Measurements from ENCODE around the gene L2HGDH. TPM values are rescaled to one million over a fixed set of nuclear protein-coding genes. Genes with fewer than 3 reads are reported as not detected.
A peak's percentile ranks its signal among the peaks of the same experiment; 100 is the strongest.

L2HGDH gene
- polyA plus RNA-seq, 3 donors, result 0.11 to 0.86 (median 0.48) TPM

GRCh38 chr14:50343434-50343833, 31.4 kb upstream of the L2HGDH start:
- WGBS (ENCODE audit: insufficient coverage), result no CpG with 5 or more reads among the region's 1 CpG
- no peaks in the 10 kb centered on the region for H3K9me3 ChIP-seq (replicated peaks in 1 of 2; ENCODE audit: control insufficient read depth in 1 of 2, insufficient read depth in 1 of 2, low read length in 2 of 2)
- no peaks in the 10 kb centered on the region for H3K9me3 Mint-ChIP-seq
- peaks cover 16% of the 10 kb centered on the region for H3K4me1 Mint-ChIP-seq
- no peak overlapping the region for H3K27ac ChIP-seq (ENCODE audit: low read depth in 1 of 2, low read length in 2 of 2)
- H3K79me2 ChIP-seq (ENCODE audit: insufficient read depth, low read length), result no peaks in the 10 kb centered on the region
- H3K27ac Mint-ChIP-seq, result no peak overlapping the region
- no peak overlapping the region for H3K4me3 ChIP-seq (replicated peaks in 1 of 3; ENCODE audit: low read depth in 2 of 3, low read length in 3 of 3)
- no peaks in the 10 kb centered on the region for H3K27me3 ChIP-seq (ENCODE audit: control insufficient read depth in 2 of 2, insufficient read depth in 2 of 2, low read length in 2 of 2)
- H3K27me3 Mint-ChIP-seq (ENCODE audit: low read depth in 3 of 3), result peaks cover 0 to 3% (median 0%) of the 10 kb centered on the region in 3 donors
- intact Hi-C loops (cut with micrococcal nuclease), result no loop called here
- H3K36me3 Mint-ChIP-seq, result peaks cover 22 to 23% of the 10 kb centered on the region in 2 donors
- no peak overlapping the region for H3K9ac ChIP-seq (ENCODE audit: insufficient read depth, low read length, poor library complexity, severe bottlenecking)
- no peak overlapping the region for H3K4me2 ChIP-seq (replicated peaks; ENCODE audit: extremely low read depth, low read length, poor library complexity, severe bottlenecking)
- peaks cover 0 to 4% of the 10 kb centered on the region in 2 donors for H3K36me3 ChIP-seq (replicated peaks in 1 of 2; ENCODE audit: control insufficient read depth in 1 of 2, insufficient read depth in 2 of 2, low read length in 2 of 2)
- H3K4me1 ChIP-seq (ENCODE audit: control insufficient read depth in 1 of 2, insufficient read depth in 2 of 2, low read length in 2 of 2), result peaks cover 0 to 5% of the 10 kb centered on the region in 2 donors
- no peak for TF ChIP-seq CTCF (IDR thresholded peaks at IDR 0.05)
- H4K20me1 ChIP-seq (ENCODE audit: insufficient read depth, low read length), result no peaks in the 10 kb centered on the region
- no peak for DNase-seq
- no peak overlapping the region for H3K4me3 Mint-ChIP-seq
- no peak overlapping the region for H2AFZ ChIP-seq (ENCODE audit: insufficient read depth, low read depth, low read length, poor library complexity, severe bottlenecking)

GRCh38 chr14:50342221-50343078, 30.4 kb upstream of the L2HGDH start:
- Histone ChIP-seq H4K20me1 (ENCODE audit: insufficient read depth, low read length) (no peaks in the 10 kb centered on the region), H3K4me1 (ENCODE audit: control insufficient read depth in 1 of 2, insufficient read depth in 2 of 2, low read length in 2 of 2) (peaks cover 0 to 5% of the 10 kb centered on the region in 2 donors), H3K4me2 (replicated peaks; ENCODE audit: extremely low read depth, low read length, poor library complexity, severe bottlenecking) (peak overlapping the region; percentile 2), H3K9ac (ENCODE audit: insufficient read depth, low read length, poor library complexity, severe bottlenecking) (no peak overlapping the region), H3K4me3 (replicated peaks in 1 of 3; ENCODE audit: low read depth in 2 of 3, low read length in 3 of 3) (no peak overlapping the region), H3K27ac (ENCODE audit: low read depth in 1 of 2, low read length in 2 of 2) (no peak overlapping the region), H3K9me3 (replicated peaks in 1 of 2; ENCODE audit: control insufficient read depth in 1 of 2, insufficient read depth in 1 of 2, low read length in 2 of 2) (no peaks in the 10 kb centered on the region), H3K79me2 (ENCODE audit: insufficient read depth, low read length) (no peaks in the 10 kb centered on the region), H3K27me3 (ENCODE audit: control insufficient read depth in 2 of 2, insufficient read depth in 2 of 2, low read length in 2 of 2) (no peaks in the 10 kb centered on the region), H3K36me3 (replicated peaks in 1 of 2; ENCODE audit: control insufficient read depth in 1 of 2, insufficient read depth in 2 of 2, low read length in 2 of 2) (peaks cover 0 to 4% of the 10 kb centered on the region in 2 donors), H2AFZ (ENCODE audit: insufficient read depth, low read depth, low read length, poor library complexity, severe bottlenecking) (no peak overlapping the region)
- peak overlapping the region in 2 of 7 donors; percentile 31 to 44 for H3K27ac Mint-ChIP-seq
- DNase-seq, result no peak
- no peak overlapping the region for H3K4me3 Mint-ChIP-seq
- no peak for TF ChIP-seq CTCF (IDR thresholded peaks at IDR 0.05)
- H3K36me3 Mint-ChIP-seq, result peaks cover 24 to 28% of the 10 kb centered on the region in 2 donors
- 0% methylated on average over 4 of the region's 8 CpGs for WGBS (ENCODE audit: insufficient coverage)
- no peaks in the 10 kb centered on the region for H3K9me3 Mint-ChIP-seq
- H3K4me1 Mint-ChIP-seq, result peaks cover 11% of the 10 kb centered on the region
- intact Hi-C loops (cut with micrococcal nuclease), result no loop called here
- H3K27me3 Mint-ChIP-seq (ENCODE audit: low read depth in 3 of 3), result peaks cover 0 to 3% (median 0%) of the 10 kb centered on the region in 3 donors
